HG03025 (cell line): ENCODE data around the gene CXADR.

ENCODE experiments used
- ATAC-seq: cut with Tn5 transposase; IDR thresholded peaks from one replicate; pipeline ENCODE4 v1.9.1; 2021; ENCODE audit warnings: mild to moderate bottlenecking, moderate library complexity; ENCODE audit not compliant: unreplicated experiment, low FRiP score

Gene CXADR

DNA sequence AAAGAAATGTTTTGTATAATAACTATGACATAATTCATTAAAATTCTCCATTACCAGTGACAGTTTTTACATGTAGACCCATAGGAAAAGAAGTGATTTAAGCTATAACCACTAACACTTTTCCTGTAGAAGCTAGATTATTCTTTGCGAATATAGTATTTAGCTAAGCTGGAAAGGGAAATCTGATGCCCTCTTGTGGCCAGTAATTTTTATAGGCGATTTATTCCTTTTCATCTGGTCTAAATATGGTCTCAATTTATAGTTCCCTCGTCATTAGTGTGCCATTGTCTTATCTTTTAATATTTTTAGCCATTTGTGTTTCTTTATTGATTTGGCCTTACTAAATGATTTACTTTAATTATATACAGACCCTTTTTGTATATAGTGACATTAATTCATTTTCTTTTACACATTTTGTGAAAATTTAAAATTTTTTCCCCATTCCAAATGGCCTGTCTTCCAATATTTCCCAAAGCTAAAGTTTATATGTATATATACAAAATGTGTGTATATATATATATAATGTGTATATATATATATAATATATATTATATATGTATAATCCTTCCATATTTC is 73.1 kb downstream of the CXADR start:
- no peak for ATAC-seq

DNA sequence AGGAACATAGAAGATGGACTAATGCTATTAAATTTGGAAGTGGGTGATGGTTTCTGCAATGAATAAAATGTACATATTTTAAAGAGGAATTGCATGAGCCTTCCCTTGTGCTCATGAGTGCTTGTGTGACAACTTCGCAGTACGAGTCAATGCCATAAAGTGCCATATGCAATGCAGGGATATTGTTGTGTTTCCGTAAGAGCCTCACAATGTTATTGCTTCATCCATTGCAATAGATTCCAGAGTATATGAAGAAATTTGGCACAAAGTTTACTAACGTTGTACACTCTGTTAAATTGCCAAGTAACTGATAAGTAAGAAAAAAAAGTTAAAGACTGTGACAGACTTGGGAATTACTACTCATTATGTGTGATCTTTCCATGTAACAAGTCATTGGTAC is 77.6 kb downstream of the CXADR start:
- no peak for ATAC-seq

DNA sequence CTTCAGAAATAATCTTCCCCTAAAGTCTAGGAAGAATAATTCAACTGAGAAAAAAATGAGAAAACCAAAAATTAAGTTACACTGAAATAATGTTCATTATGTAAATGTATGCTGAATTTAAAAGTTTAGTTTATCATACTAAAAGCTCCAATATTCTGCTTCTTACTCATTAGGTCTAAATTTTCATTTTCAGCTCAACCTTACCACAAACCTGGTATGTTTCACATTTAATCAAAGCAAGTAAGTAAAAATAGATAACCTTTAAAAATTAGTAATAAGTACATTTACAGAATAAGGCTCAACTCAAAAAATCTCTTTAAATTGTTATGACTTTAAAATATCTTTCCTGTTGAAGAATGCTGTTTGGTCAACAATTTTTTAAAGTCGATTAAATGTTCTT is 84.8 kb downstream of the CXADR start:
- no peak for ATAC-seq

DNA sequence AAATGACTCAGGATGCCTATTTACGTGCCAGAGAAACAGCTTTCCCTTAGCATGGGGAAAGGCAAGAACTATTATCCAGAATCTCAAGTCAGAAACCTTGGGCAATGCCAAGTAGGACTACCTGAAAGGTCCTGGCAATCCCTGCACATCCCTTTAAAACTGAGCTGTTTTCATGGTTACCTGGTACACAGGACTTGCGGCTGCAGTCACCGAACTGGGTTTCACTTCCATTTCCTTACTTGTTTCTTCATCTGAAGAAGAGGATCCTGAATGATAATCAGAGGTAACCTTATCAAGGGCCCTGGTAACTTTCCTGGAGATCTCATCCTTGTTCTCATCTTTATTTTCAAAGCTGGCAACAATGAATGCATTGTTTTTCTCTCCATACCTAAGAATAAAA is 85.6 kb downstream of the CXADR start:
- ATAC-seq = peak; percentile 86

DNA sequence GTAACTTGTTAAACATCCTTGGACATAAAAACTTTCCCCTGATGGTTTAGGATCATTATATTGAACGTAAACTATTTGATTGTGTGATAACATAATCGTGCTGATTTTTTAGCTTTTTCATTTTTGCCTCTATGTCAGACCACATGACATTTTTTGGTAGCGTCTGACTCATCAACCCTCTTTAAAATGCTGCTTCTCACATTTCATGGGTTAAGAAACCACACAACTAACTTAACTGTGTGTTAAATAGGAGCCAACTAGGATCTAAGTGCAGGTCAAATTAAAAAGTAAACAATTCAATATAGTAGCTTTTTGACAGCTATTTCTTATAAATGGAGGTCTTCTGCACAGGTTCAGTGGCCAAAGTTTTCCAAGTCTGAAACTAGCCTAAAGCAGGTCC is 90.0 kb downstream of the CXADR start:
- ATAC-seq = no peak

DNA sequence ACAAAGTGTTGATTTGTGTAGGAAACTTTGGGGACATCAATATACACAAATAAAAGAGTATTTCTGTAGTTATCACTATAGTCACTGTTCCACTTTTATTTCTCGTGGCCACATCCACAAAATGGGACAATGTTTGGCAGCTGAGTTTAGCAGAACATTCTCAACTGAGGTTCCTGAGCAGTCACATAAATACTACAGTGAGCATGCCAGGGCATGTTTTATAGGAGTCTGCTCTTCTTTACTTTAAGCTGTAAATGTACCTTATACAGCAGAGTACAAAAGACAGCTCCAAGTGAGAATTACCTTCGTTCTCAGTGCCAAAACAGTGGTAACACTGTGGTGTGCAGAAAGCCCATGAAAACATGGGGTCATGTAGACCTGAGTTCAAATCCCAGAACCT is 94.8 kb downstream of the CXADR start:
- ATAC-seq = no peak

DNA sequence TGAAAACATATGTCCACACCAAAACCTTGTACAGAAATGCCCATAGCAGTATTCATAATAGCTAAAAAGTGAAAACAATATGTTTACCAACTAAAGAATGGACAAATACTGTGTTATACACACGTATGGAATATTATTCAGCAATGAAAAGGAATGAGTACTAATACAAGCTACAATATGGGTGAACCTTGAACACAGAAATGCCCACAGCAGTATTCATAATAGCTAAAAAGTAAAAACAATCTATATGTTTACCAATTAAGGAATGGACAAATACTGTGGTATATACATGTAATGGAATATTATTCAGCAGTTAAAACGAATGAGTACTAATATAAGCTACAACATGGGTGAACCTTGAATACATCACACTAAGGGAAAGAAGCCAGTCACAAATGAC is 96.8 kb downstream of the CXADR start:
- no peak for ATAC-seq

DNA sequence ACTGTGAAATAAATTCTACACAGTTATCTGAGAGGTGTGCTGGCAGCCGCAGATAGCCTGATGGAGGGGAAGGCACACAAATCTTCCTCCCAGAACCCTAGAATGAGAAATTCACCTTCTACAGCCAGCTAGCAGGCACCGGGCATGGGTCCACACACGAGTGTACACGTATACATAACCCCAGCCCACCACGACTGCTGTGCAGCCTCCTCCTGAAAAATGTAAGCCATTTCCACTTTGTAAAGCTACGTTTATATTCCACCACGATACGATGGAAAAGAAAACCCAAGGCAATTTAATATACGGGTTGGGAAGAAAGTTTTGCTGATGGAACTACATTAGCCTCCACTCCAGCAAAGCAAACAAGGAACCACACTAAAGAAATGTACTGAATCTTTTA is 98.1 kb downstream of the CXADR start:
- ATAC-seq = no peak

DNA sequence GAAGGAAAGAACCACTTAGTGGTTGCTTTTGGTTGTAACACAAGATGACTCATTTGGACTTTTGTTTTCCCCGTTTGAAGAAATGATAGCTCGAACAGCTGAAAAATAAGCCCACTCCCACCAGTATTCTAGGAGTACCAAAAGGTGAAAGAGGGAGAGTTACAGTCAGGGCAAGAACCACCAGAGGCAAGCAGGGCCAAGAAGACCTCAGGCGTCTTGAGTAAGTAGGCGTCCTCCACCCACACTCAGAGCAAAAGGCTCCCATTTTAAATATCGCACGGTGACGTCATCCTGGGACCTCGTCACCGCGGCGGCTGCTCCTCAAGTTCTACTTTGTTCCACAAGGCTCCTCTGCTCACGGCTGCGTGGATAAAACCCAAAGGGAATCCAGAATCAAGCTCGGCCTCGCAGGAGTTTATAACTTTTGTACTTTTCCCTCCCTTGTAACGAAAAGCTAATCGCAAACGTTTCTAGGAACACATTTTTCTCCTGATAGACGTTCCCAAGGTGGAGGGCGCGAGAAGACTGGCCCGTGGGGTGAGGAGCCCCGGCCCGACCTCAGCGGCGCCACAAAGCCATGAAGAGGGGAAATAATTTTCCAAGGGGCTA is 98.7 kb downstream of the CXADR start:
- ATAC-seq = peak; percentile 61

DNA sequence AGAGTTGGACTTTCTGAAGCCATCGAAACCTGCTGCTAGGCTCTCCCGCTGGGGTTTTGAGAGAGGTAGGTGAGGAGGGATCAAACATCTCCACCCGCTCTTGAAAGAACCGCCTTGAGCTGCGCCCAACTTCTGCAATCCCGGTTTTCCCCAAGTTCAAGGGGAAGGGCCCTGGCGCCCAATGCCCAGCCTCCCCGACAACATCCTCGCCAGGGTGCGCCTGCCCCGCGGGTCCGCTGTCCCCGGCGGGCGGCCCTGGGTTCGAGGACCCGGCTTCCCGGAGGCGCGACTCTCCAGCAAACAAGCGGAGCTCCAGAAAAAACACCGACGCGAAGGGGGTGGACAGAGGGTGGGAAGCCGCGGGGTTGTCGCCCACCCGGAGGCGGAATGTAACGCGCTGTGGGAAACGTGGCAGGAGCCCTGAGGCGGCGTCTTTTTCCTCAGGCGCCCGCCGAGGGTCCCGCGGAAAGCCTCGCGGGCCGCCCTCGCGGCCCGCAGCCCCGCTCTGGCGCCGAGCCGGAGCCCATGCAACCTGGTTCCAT is 99.3 kb downstream of the CXADR start:
- peak; percentile 5 for ATAC-seq

DNA sequence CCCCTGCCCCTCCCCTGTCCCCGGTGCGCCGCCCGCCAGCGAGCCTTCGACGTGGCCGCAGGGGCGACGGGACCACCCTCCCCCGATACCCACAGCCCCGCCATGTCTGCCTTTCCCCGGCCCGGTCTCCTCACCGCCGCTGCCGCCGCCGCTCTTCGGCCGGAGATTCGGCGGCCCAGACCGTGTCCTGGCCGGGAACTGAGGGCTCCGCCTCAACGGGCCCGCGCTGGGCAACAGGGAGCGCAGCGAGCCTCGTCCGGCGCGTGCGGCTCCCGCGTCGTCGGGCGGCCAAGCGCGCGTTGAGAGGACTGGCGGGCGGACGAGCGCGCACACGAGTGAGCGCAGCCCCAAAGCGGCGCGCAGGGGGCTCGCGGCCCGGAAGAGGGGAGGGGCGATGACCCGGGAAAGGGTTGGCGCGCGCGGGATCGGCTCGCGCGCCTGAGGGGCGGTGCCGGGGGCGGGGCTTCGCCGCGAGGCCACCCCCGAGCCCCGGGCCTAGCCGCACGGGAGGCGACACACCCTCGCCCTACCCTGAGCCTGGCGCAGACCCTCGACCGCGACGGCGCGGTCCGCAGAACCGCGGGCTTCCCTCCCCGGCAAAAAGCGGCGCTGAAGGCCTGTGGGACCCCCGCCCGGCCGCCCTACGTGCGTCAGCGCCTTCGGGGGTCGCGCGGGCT is 99.9 kb downstream of the CXADR start, which contains the start of gene BTG3:
BTG3 (minus strand) TSS at position 337 of the 677 bp plus-strand sequence. CDS start 3,757 bp downstream, outside the sequence.
- peak; percentile 80 for ATAC-seq

DNA sequence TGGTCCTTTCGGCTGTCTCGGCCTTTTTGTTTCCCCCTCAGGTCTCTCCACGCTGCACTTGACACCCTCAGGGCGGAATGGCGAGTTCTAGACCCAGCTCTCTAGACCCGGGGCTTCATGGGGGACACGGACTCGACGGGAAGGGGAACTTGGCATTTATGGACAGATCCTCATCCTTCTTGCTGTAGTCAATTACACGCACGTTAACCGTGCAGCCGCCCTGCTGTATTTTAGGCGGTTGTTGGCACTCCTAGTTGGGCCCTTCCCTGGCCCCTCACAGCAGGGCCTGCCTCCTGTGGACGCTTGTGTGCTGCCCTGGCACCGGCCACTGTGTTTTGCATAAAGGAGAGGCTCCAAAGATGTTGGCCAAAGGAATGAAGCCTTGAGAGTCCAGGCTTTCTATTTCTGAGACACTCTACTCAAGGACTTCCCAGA is 100.4 kb downstream of the CXADR start:
- ATAC-seq = peak; percentile 1

DNA sequence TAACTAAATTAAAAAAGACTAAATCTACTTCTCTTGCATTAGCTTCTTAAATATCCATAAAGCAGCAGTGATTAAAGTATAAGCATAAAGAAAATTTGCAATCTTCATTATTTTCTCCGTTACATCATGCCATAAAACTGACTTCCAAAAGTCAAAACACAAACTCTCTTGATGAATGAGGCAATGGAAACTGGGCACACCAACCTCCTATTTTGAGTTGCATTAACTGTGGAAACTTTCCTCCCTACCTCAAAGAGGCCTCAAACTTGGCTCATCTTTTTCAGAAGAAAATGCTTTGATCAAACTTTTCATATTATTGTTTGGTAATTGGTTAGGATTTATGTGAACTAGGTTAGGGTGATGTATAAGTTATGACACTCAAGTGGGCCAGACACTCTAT is 104.0 kb downstream of the CXADR start:
- no peak for ATAC-seq

DNA sequence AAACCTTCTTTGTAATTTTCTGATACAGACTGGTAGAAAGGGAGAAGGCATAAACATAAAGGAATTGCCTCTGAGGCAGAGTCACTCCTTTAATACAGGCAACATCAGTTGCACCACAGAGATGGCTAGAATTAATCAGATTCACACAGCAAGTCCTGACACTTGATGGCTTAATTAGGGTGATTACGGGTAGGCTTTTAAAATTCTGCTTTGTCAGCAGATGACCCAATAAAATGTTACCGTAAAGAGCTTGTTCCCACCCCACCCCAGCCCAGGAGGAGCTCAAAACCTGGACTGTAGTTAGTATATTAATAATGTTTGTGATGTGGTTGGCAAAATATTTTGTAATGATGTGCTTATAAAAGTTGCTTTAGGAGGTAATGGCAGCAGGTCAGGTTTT is 109.2 kb downstream of the CXADR start:
- no peak for ATAC-seq

DNA sequence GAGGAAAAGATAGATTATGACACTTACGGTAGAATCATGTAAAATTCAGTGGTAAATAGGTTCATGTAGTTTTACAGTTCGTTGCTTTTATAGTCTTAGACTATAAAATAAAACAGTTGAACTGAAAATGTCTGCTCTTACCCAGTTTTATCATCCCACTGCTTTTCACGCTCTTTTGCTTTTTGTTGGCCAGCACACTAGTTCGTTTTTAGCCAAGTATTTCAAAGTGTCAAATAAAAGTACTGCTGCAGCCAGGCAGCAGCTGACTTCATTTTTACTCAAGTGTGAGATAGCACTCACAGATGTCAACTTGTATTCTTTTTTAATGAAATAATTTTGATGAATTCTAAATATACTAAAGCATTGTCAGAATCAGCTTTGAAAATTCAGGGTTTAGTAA is 118.4 kb downstream of the CXADR start:
- no peak for ATAC-seq

DNA sequence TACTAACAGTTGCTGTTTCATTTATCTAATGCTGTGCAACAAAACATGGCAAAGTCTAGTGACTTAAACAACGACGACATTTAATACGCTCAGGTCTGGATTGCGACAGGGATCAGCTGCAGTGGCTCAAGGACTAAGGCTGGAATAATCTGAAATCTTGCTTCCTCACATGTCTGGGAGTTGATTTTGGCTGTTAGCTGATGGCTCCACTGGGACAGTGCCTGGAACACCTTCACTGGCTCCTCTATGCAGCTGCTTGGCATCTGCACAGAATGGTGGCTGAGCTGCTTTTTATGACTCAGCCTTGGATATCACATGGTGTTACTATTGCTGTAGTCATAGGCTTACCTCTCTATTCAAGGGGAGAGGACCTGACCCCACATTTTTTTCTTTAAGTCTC is 123.9 kb downstream of the CXADR start:
- no peak for ATAC-seq

DNA sequence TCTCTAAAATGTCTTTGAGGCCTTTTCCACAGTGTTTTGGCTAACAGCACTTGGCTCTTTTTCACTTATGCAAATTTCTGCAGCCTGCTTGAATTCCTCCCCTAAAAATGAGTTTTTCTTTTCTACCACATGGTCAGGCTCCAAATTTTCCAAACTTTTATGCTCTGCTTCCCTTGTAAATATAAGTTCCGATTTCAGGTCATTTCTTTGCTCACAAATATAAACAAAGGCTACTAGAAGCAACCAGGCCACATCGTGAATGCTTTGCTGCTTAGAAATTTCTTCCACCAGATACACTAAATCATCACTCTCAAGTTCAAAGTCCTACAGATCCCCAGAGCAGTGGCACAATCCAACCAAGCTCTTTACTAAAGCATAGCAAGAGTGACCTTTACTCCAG is 128.0 kb downstream of the CXADR start:
- ATAC-seq = no peak
